ENCODE data around the gene TIAL1.

Gene TIAL1

DNA sequence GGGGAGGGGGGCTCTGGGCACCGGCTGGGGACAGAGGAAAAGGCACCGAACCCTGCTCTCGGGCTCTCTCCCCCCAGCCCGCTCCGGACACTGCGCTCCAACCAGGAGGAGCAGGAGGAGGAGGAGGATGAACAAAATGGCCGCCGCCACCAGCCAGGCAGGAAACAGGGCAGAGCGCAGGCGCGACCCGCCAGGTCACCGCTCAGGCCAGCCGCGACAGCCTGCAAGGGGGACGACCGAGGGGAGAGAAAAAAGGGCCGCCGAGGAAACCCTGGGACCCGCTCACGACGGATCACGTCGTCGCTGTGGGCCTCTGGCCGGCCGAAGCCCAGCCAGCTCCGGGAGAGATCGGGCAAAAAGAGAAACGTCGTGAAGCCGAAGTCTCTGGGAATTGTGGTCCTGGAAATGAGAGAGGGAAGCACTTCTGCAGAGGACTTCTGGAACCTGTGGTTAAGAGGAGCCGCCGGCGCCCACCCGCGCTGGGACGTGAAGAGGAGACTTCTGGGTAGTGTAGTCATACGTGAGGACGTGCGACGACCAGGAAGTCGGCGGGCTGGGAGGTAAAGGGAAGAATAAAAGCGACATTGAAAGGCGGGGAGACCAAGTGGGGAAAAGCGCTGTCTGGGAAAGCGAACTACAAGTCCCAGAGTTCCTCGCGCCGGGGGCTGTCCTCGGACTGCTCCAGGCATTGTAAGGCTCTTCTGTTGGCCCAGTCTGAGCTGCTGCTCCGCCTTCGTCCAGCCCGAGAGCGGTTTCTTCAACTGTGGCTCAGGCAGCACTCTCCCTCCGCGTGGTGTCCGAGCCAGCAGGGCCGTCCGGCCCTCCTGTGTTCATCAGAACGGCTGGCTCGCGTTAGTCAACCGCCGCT, at the start of gene TIAL1:
TSS of gene TIAL1 (minus strand) at position 428 of the 868 bp plus-strand sequence. CDS start 499 bp downstream, outside the sequence.
- Histone ChIP-seq H3K36me3 (peaks cover 12 to 47% (median 20%) of the 10 kb centered on the region in 11 experiments; a peak in 20 of 22 replicates), H3K9ac (peak within 1 kb of the TSS; percentile 90 to 98 (median 95)), H3K4me1 (peaks cover 38 to 56% (median 50%) of the 10 kb centered on the region in 10 experiments), H3K27ac (peak within 1 kb of the TSS; percentile 85 to 97 (median 93)), H3K27me3 (no peaks in the 10 kb centered on the region), H3K4me2 (peak within 1 kb of the TSS; percentile 90 to 98 (median 95)), H4K20me1 (peaks cover 37 to 43% (median 39%) of the 10 kb centered on the region in 11 experiments), H3K9me3 (replicated peaks in 1 of 11) (peaks cover 0 to 21% (median 10%) of the 10 kb centered on the region in 11 experiments; a peak in 13 of 22 replicates), H3K4me3 (peak within 1 kb of the TSS; percentile 82 to 99 (median 94))
- no peak for TF ChIP-seq Cebpa-rat (IDR thresholded peaks at IDR 0.05)

DNA sequence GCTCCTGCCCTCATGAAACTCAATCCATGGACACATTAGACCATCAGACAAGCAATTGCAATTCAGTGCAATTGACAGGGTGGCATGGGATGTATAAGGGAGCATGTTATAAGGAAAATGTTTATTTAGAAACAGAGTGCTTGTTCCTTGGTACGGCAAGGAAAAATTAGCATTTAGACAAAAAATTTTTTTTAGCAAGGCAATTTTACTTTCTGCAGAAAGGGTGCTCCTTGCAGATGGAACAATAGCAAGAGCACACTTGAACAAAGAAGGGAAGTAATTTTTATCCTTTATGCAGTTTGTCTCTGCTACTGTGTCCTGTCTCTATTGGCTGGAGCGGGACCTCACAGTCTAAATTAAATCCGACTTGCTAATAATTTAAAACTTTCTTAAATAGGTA, 48.2 kb upstream of the TIAL1 start:
- Histone ChIP-seq H3K4me2 (no peak overlapping the region), H3K4me1 (peaks cover 0 to 6% (median under 1%) of the 10 kb centered on the region in 10 experiments; a peak in 7 of 20 replicates), H3K4me3 (no peak overlapping the region), H3K27me3 (no peaks in the 10 kb centered on the region), H3K9me3 (replicated peaks in 1 of 11) (peaks cover 15 to 43% (median 29%) of the 10 kb centered on the region in 11 experiments), H3K36me3 (peaks cover 0 to 9% (median 0%) of the 10 kb centered on the region in 11 experiments; a peak in 2 of 22 replicates), H3K27ac (no peak overlapping the region), H4K20me1 (no peaks in the 10 kb centered on the region), H3K9ac (no peak overlapping the region)
- no peak for TF ChIP-seq Cebpa-rat (IDR thresholded peaks at IDR 0.05)

- Histone ChIP-seq H3K4me3 (no peak overlapping the region), H3K36me3 (peaks cover 0 to 9% (median 0%) of the 10 kb centered on the region in 11 experiments; a peak in 2 of 22 replicates), H4K20me1 (no peaks in the 10 kb centered on the region), H3K4me1 (peaks cover 0 to 9% (median 0%) of the 10 kb centered on the region in 10 experiments; a peak in 4 of 20 replicates), H3K9me3 (replicated peaks in 1 of 11) (peaks cover 15 to 43% (median 29%) of the 10 kb centered on the region in 11 experiments), H3K27me3 (no peaks in the 10 kb centered on the region), H3K4me2 (no peak overlapping the region), H3K9ac (no peak overlapping the region), H3K27ac (no peak overlapping the region)
- TF ChIP-seq Cebpa-rat (IDR thresholded peaks at IDR 0.05) = no peak
These were observed 47.5 kb upstream of the TIAL1 start for GRCh38 chr10:119644205-119644814.

- Histone ChIP-seq H3K9ac (no peak overlapping the region), H4K20me1 (no peaks in the 10 kb centered on the region), H3K27me3 (no peaks in the 10 kb centered on the region), H3K36me3 (peaks cover 0 to 9% (median 0%) of the 10 kb centered on the region in 11 experiments; a peak in 2 of 22 replicates), H3K27ac (no peak overlapping the region), H3K4me1 (peaks cover 0 to 9% (median 0%) of the 10 kb centered on the region in 10 experiments; a peak in 4 of 20 replicates), H3K4me2 (no peak overlapping the region), H3K9me3 (replicated peaks in 1 of 11) (peaks cover 15 to 43% (median 29%) of the 10 kb centered on the region in 11 experiments), H3K4me3 (no peak overlapping the region)
- no peak for TF ChIP-seq Cebpa-rat (IDR thresholded peaks at IDR 0.05)
These were observed 46.8 kb upstream of the TIAL1 start for GRCh38 chr10:119643306-119644204.

- H3K36me3 ChIP-seq = peaks cover 0 to 9% (median 0%) of the 10 kb centered on the region in 11 experiments; a peak in 2 of 22 replicates
- no peaks in the 10 kb centered on the region for H3K27me3 ChIP-seq
- H3K4me3 ChIP-seq = no peak overlapping the region
- no peak overlapping the region for H3K9ac ChIP-seq
- no peak overlapping the region for H3K27ac ChIP-seq
- H3K4me2 ChIP-seq = no peak overlapping the region
- TF ChIP-seq Cebpa-rat (IDR thresholded peaks at IDR 0.05) = no peak
- H3K9me3 ChIP-seq (replicated peaks in 1 of 11) = peaks cover 15 to 43% (median 29%) of the 10 kb centered on the region in 11 experiments
- H4K20me1 ChIP-seq = no peaks in the 10 kb centered on the region
- peaks cover 0 to 9% (median 0%) of the 10 kb centered on the region in 10 experiments; a peak in 4 of 20 replicates for H3K4me1 ChIP-seq
These were observed 45.9 kb upstream of the TIAL1 start for GRCh38 chr10:119642556-119643111.

- Histone ChIP-seq H3K9ac (no peak overlapping the region), H3K27ac (no peak overlapping the region), H3K4me3 (no peak overlapping the region), H3K36me3 (peaks cover 0 to 9% (median 0%) of the 10 kb centered on the region in 11 experiments; a peak in 2 of 22 replicates), H3K4me1 (peaks cover 0 to 9% (median 0%) of the 10 kb centered on the region in 10 experiments; a peak in 4 of 20 replicates), H3K4me2 (no peak overlapping the region), H4K20me1 (no peaks in the 10 kb centered on the region), H3K9me3 (replicated peaks in 1 of 11) (peaks cover 15 to 32% (median 25%) of the 10 kb centered on the region in 11 experiments), H3K27me3 (no peaks in the 10 kb centered on the region)
- no peak for TF ChIP-seq Cebpa-rat (IDR thresholded peaks at IDR 0.05)
These were observed 44.2 kb upstream of the TIAL1 start for GRCh38 chr10:119640875-119641526.

DNA sequence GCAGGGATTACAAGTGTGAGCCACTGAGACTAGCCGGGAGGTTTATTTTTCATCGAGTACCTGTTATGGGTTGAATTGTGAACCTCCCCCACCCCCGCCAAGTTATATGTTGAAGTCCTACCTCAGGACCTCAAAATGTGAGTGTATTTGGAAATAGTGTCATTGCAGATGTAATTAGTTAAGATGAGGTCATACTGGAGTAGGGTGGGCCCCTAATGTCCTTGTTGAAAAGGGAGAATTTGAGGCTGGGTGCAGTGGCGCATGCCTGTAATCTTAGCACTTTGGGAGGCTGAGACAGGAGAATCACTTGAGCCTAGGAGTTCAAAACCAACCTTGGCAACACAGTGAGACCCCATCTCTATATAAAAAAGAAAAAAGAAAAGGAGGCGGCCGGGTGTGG, 43.6 kb upstream of the TIAL1 start:
- Histone ChIP-seq H3K27me3 (no peaks in the 10 kb centered on the region), H3K27ac (no peak overlapping the region), H3K36me3 (peaks cover 0 to 9% (median 0%) of the 10 kb centered on the region in 11 experiments; a peak in 2 of 22 replicates), H3K4me1 (peaks cover 0 to 9% (median 0%) of the 10 kb centered on the region in 10 experiments; a peak in 4 of 20 replicates), H4K20me1 (no peaks in the 10 kb centered on the region), H3K4me2 (peak overlapping the region in 2 of 11 experiments; percentile 50 to 59; a peak in 2 of 22 replicates), H3K4me3 (no peak overlapping the region), H3K9me3 (replicated peaks in 1 of 11) (peaks cover 13 to 26% (median 20%) of the 10 kb centered on the region in 11 experiments), H3K9ac (no peak overlapping the region)
- TF ChIP-seq Cebpa-rat (IDR thresholded peaks at IDR 0.05) = no peak
